Prostate gland (tissue), 2 donors: ENCODE results near the gene ENO3. TPM values are rescaled to one million over a fixed set of nuclear protein-coding genes. Genes with fewer than 3 reads are reported as not detected.

Experiments
- DNase-seq: peaks from one replicate; pipeline ENCODE4 v3.0.0-alpha.2; 2019; ENCODE audit warnings: low spot score
- H3K27ac ChIP-seq, 2 donors: fragments of 200-600 bp; sonication (generic); 2 replicates each; pipeline ENCODE4 v1.5.1; 2017 to 2019
- H3K27me3 ChIP-seq: fragments of 200-600 bp; sonication (generic); replicated peaks from 2 replicates; pipeline ENCODE4 v1.5.1; 2019; ENCODE audit not compliant: insufficient read depth
- H3K36me3 ChIP-seq, 2 donors: fragments of 200-600 bp; sonication (generic); 1 replicate in 1 of 2; 2 replicates in 1 of 2; pipeline versions ENCODE4 v1.5.1 to v1.8.1; 2017 to 2019
- H3K4me1 ChIP-seq: fragments of 200-600 bp; sonication (generic); replicated peaks from 2 replicates; pipeline ENCODE4 v1.5.1; 2019
- H3K4me3 ChIP-seq, 2 donors: fragments of 200-600 bp; sonication (generic); 2 replicates each; pipeline ENCODE4 v1.5.1; 2017 to 2019
- H3K9me3 ChIP-seq: fragments of 200-600 bp; sonication (generic); 2 replicates; pipeline ENCODE4 v1.5.1; 2017
- CTCF ChIP-seq, 4 experiments: fragments of 200-600 bp in 2 of 4; fragments of 450-650 bp in 2 of 4; sonication (generic) in 2 of 4; IDR thresholded peaks; 1 replicate in 3 of 4; 2 replicates in 1 of 4; pipeline ENCODE4 v1.5.1; 2016 to 2019; ENCODE audit warnings: antibody characterized with exemption in 4 of 4, mild to moderate bottlenecking in 2 of 4, moderate library complexity in 2 of 4
- POLR2A ChIP-seq: fragments of 450-650 bp; IDR thresholded peaks from one replicate; pipeline ENCODE4 v1.6.1; 2016; ENCODE audit warnings: antibody characterized with exemption, mild to moderate bottlenecking
- POLR2AphosphoS5 ChIP-seq: sonication (generic); formaldehyde crosslinking; IDR thresholded peaks from one replicate; pipeline ENCODE4 v1.6.1; 2017; ENCODE audit warnings: antibody characterized with exemption
- WGBS: methylation state at CpG from one replicate; pipeline ENCODE4 v1.1.5; 2018; 5-methylcytosine and 5-hydroxymethylcytosine counted together
- intact Hi-C: fragments of 100-400 bp; cut with DNase I; formaldehyde crosslinking; loops from one replicate; pipeline ENCODE4 v1.14.2; 2022
- total RNA-seq, 2 donors: library from RNA; depleted of rRNA; stranded (reverse); fragments of >200 nt; gene quantifications; one replicate each; pipeline ENCODE4 v1.1.0, GENCODE V29; 2016

Gene ENO3
- total RNA-seq, 2 donors from 2014 or later = 9.7 to 10.2 TPM

DNA sequence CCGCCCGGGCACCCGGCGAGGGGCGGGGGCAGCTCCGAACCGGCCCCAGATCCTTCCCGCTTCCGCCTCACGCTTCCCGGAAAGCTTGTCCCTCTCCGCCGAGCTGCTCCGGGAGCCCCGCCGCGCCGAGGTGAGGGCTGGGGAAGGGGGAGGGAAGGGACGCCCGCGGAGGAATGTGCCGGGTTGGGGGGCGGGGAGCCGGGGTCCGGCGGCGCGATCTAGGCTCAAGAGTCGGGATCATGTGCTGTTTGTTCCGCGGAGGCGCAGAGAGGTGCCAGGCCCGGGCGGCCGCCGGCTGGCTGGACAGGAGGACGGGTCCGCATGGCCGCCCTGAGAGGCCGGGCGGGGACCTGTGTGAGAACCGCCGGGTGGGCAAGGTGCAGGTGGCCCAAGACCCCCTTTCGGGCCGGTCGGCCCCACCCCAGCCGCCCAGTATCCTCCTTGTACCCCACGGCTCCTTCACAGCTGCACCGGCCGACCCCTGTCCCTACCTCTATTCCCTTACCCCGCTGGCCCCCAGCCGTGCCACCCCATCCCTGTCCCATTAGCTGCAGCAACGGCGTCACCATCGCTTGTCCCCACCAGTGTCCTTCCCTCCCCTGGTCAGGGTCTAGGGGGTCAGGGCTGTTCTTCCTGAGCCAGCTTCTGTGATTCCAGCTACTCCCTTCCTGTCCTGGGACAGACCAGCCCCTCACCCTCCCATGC, 47.3 kb downstream of the ENO3 start:
- peak overlapping the region; percentile 93 to 94 for H3K27ac ChIP-seq
- no peak for DNase-seq
- H3K9me3 ChIP-seq = no peaks in the 10 kb centered on the region
- H3K36me3 ChIP-seq = peaks cover 6 to 16% of the 10 kb centered on the region in 2 donors
- intact Hi-C loops = no loop called here
- peaks cover 8% of the 10 kb centered on the region for H3K4me1 ChIP-seq
- H3K27me3 ChIP-seq = no peaks in the 10 kb centered on the region
- no peak for TF ChIP-seq POLR2A
- TF ChIP-seq CTCF (IDR thresholded peaks at IDR 0.05) = no peak
- TF ChIP-seq POLR2AphosphoS5 = no peak
- peak overlapping the region; percentile 92 to 98 for H3K4me3 ChIP-seq
- WGBS = under 1% methylated on average over 55 of the region's 55 CpGs

DNA sequence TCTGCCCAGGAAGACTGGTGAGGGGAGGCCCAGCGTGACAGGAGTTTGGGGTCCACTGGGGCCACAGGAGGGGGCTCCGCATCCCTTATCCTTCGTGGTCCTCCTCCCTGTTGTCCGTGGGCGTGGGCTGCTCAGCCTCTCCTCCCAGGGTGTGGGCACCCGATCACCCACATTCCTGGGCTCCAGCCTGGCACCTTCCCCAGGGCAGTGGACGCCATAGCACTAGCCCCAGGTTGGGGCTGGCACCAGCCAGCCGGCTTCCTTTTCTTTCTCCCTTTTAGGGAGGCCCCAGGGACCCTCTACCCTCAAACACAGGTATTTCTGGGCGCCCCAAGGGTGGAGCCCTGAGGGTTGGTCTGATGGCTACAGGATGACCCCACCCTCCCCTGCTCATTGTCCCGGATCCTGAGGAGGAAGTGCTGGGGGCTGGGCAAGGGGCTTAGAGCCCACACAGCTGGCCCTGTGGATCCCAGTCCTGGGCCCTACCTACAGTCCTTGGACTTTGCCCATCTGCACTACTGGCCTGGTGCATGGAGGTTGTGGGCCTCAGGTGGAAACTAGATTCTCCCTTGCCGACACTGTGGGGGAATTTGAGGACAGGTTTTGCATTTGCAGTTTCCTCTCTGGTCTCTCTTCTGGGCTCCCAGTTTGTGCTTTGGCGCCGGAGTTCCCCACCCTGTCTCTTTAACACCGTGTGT, 48.0 kb downstream of the ENO3 start:
- H3K36me3 ChIP-seq = peaks cover 11 to 23% of the 10 kb centered on the region in 2 donors
- peaks cover 8% of the 10 kb centered on the region for H3K4me1 ChIP-seq
- intact Hi-C loops = no loop called here
- H3K4me3 ChIP-seq = peak overlapping the region; percentile 92 to 98
- H3K27me3 ChIP-seq = no peaks in the 10 kb centered on the region
- H3K9me3 ChIP-seq = no peaks in the 10 kb centered on the region
- peak overlapping the region; percentile 93 to 94 for H3K27ac ChIP-seq
- TF ChIP-seq CTCF (IDR thresholded peaks at IDR 0.05) (no peak), POLR2AphosphoS5 (no peak), POLR2A (no peak)
- no peak for DNase-seq
- 12% methylated on average over 14 of the region's 14 CpGs for whole genome bisulfite sequencing

GRCh38 chr17:4999430-5000093, 48.6 kb downstream of the ENO3 start:
- 65% methylated on average over 12 of the region's 12 CpGs for WGBS
- DNase-seq = no peak
- no peaks in the 10 kb centered on the region for H3K9me3 ChIP-seq
- peaks cover 8% of the 10 kb centered on the region for H3K4me1 ChIP-seq
- peak overlapping the region in 1 of 2 donors; percentile 93 for H3K27ac ChIP-seq
- TF ChIP-seq CTCF (IDR thresholded peaks at IDR 0.05) = no peak
- TF ChIP-seq POLR2AphosphoS5 = no peak
- TF ChIP-seq POLR2A = no peak
- no peaks in the 10 kb centered on the region for H3K27me3 ChIP-seq
- intact Hi-C loops = no loop called here
- H3K36me3 ChIP-seq = peaks cover 18 to 29% of the 10 kb centered on the region in 2 donors
- H3K4me3 ChIP-seq = peak overlapping the region in 1 of 2 donors; percentile 92

- intact Hi-C loops = no loop called here
- H3K9me3 ChIP-seq = no peaks in the 10 kb centered on the region
- no peak for DNase-seq
- peaks cover 20 to 36% of the 10 kb centered on the region in 2 donors for H3K36me3 ChIP-seq
- H3K27me3 ChIP-seq = no peaks in the 10 kb centered on the region
- WGBS = 61% methylated on average over 11 of the region's 11 CpGs
- H3K27ac ChIP-seq = no peak overlapping the region
- TF ChIP-seq CTCF (IDR thresholded peaks at IDR 0.05) (no peak), POLR2A (no peak), POLR2AphosphoS5 (peak; percentile 11)
- peaks cover 8% of the 10 kb centered on the region for H3K4me1 ChIP-seq
- no peak overlapping the region for H3K4me3 ChIP-seq
Observed at GRCh38 chr17:5000237-5000639, 49.3 kb downstream of the ENO3 start.
